Kidney epithelial cell (primary cell): ENCODE results near the gene FAM171A1. TPM values are rescaled to one million over a fixed set of nuclear protein-coding genes. Genes with fewer than 3 reads are reported as not detected.

ENCODE experiments used
- DNase-seq: peaks from one replicate; pipeline ENCODE4 v3.0.0-alpha.2; 2010; ENCODE audit warnings: low read depth
- H3K27me3 ChIP-seq: 2 replicates; pipeline ENCODE4 v1.6.0; 2011; ENCODE audit warnings: low read length; ENCODE audit not compliant: control insufficient read depth, insufficient read depth
- H3K36me3 ChIP-seq: 2 replicates; pipeline ENCODE4 v1.5.1; 2011; ENCODE audit warnings: low read length; ENCODE audit not compliant: control insufficient read depth, insufficient read depth
- H3K4me3 ChIP-seq: 2 replicates; pipeline ENCODE4 v1.5.1; 2011; ENCODE audit warnings: low read depth, mild to moderate bottlenecking, control low read depth, low read length
- total RNA-seq: library from RNA; depleted of rRNA; stranded (reverse); fragments of >200 nt; gene quantifications from 2 replicates; pipeline ENCODE4 v1.2.3, GENCODE V29; 2015
- TF ChIP-seq, protein P1 (sequence below): IDR thresholded peaks from 2 replicates; pipeline ENCODE4 v1.5.1; 2011; ENCODE audit warnings: mild to moderate bottlenecking, moderate library complexity, low read length, control low read depth, inconsistent platforms; ENCODE audit not compliant: insufficient read depth, poor library complexity, severe bottlenecking

Gene FAM171A1
- total RNA-seq, 1 donor from 2014 or later, result 34.0 TPM

DNA sequence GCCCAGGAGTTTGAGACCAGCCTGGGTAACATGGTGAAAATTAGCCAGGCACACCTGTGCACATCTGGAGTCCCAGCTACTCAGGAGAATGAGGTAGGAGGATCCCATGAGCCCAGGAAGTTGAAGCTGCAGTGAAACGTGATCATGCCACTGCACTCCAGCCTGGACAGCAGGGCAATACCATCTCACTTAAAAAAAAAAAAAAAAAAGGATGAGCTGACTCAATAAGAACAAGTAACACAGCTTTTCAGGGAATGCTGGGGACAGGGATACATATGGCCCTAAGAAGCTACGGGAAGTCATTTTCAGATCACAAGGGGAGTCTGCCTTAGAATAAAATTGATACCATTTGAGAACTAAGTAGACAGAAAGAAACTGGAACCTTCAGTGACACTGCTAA is 41.7 kb downstream of the FAM171A1 start:
- no peak for DNase-seq
- Histone ChIP-seq H3K36me3 (no peaks in the 10 kb centered on the region), H3K4me3 (no peak overlapping the region), H3K27me3 (no peaks in the 10 kb centered on the region)
- TF ChIP-seq, protein P1, sequence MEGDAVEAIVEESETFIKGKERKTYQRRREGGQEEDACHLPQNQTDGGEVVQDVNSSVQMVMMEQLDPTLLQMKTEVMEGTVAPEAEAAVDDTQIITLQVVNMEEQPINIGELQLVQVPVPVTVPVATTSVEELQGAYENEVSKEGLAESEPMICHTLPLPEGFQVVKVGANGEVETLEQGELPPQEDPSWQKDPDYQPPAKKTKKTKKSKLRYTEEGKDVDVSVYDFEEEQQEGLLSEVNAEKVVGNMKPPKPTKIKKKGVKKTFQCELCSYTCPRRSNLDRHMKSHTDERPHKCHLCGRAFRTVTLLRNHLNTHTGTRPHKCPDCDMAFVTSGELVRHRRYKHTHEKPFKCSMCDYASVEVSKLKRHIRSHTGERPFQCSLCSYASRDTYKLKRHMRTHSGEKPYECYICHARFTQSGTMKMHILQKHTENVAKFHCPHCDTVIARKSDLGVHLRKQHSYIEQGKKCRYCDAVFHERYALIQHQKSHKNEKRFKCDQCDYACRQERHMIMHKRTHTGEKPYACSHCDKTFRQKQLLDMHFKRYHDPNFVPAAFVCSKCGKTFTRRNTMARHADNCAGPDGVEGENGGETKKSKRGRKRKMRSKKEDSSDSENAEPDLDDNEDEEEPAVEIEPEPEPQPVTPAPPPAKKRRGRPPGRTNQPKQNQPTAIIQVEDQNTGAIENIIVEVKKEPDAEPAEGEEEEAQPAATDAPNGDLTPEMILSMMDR, result no peak

DNA sequence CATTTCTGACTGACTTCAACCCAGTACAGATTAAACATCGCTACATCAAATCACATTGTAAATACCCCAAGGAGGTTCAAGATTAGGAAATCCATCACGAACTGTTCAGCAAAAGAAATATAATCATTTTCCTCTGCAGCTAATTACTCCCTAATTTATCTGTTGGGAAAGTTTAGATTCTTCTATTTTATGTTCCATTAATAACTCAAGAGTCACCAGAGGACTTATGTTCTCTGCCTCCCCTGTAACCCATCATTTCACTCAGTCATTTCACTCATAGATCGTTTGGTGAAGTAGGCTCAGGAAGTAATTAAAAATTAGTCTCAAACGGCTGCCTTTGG is 45.2 kb downstream of the FAM171A1 start:
- H3K27me3 ChIP-seq, result no peaks in the 10 kb centered on the region
- TF ChIP-seq, protein P1, result no peak
- no peaks in the 10 kb centered on the region for H3K36me3 ChIP-seq
- no peak overlapping the region for H3K4me3 ChIP-seq
- no peak for DNase-seq

DNA sequence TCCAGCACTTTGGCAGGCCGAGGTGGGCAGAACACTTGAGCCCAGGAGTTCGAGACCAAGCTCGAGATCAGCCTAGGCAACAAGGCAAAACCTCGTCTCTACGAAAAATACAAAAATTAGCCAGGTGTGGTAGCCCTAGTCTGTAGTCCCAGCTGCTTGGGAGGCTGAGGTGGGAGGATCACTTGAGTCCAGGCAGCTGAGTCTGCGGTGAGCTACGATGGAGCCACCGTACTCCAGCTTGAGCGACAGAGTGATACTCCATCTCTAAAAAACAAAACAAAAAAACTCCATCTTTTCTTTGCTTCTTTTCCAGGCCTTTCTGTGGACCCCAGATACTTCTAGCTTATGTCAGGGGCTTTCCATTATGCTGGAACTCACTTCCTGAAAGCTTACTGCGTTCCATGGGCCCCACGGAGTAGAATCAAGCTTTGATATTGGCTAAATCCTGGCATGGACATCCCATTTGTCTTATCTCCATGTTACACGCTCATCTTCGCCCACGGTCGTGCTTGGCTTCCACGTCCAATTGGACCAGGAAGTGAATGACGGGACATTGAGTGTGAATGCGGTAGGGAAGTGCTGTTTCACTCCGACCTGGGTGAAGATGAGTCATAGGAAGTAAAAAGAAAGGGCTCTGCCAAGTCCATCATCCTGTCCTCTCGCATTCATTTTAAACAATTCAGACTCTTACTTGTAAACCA is 45.7 kb downstream of the FAM171A1 start:
- no peak overlapping the region for H3K4me3 ChIP-seq
- DNase-seq, result peak; percentile 65

DNA sequence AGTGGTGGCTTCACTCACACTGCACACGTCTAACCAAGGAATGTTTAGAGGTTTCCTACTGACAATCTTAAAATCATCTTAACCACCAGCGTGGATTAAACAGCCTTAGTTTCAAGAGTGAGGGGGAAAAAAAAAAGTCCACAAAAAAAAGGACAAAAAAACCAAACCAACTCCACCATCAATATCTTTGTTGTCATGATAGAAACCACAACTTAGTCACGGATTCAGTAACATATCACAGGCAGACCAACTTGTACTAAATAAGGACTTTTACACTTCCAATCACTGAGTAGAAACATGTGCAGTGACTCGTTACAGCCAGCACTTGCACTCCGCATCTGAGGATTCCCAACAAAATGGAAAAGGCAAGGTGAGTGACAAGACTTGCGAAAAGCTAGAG is 46.5 kb downstream of the FAM171A1 start:
- H3K36me3 ChIP-seq, result no peaks in the 10 kb centered on the region
- TF ChIP-seq, protein P1, result no peak
- H3K4me3 ChIP-seq, result no peak overlapping the region
- DNase-seq, result no peak
- H3K27me3 ChIP-seq, result no peaks in the 10 kb centered on the region

More for the DNA sequence above, 45.7 kb downstream of the FAM171A1 start:
- no peaks in the 10 kb centered on the region for H3K27me3 ChIP-seq
- no peaks in the 10 kb centered on the region for H3K36me3 ChIP-seq
- TF ChIP-seq, protein P1, result no peak

DNA sequence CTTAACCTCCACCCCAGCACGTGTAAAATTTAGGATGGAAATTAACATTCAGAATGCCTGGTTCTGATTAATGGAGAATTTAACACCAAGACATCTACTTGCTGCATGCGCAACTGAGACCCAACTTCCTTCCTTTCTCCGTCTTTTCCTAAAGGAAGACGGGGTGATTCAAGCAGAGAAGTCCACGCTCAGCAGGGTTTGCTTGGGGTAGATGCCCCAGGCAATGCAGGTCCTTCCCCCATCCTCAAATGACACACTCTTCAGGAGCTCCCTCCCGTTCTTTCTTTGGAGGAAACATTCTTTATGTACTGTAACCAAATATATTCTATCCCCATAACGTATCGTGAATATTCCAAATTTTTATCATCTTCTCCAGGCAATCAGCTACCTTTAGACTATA is 47.0 kb downstream of the FAM171A1 start:
- TF ChIP-seq, protein P1, result no peak
- Histone ChIP-seq H3K4me3 (no peak overlapping the region), H3K27me3 (no peaks in the 10 kb centered on the region), H3K36me3 (no peaks in the 10 kb centered on the region)
- DNase-seq, result no peak

DNA sequence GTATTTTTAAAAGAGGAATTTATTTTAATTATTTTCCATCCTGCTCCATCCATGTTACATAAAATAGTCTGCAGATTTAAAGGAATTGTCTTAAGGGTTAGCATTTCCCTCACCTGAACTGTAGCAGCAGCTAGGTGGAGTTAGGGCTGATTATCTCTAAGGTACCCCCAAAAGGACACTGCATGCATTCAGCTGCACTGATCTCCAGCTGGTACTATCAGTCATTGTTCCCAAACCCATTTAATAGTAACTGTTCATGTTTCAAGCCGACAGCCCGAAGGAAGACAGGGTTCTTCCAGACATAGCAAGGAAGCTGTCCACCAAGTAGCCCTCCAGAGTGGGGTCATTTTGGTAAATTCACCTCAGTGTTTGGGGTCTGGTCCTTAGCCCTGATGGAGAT is 48.7 kb downstream of the FAM171A1 start:
- TF ChIP-seq, protein P1, result no peak
- no peaks in the 10 kb centered on the region for H3K36me3 ChIP-seq
- H3K27me3 ChIP-seq, result no peaks in the 10 kb centered on the region
- DNase-seq, result no peak
- no peak overlapping the region for H3K4me3 ChIP-seq
